GM23338 (cell line): Measurements from ENCODE around the gene DAAM1. TPM values are rescaled to one million over a fixed set of nuclear protein-coding genes. Genes with fewer than 3 reads are reported as not detected.

ENCODE experiments used
- ATAC-seq: fragments of 200-7000 bp; cut with Tn5 transposase; 3 replicates; pipeline ENCODE4 v1.9.1; 2020
- DNase-seq: peaks from one replicate; pipeline ENCODE4 v3.0.0-alpha.2; 2015; ENCODE audit warnings: low spot score
- H2AFZ ChIP-seq: fragments of 200-600 bp; sonication (generic); 2 replicates; pipeline ENCODE4 v1.8.0; 2016; ENCODE audit warnings: antibody characterized with exemption, mild to moderate bottlenecking, moderate library complexity
- H3F3A ChIP-seq: fragments of 200-600 bp; sonication (generic); replicated peaks from 2 replicates; pipeline ENCODE4 v1.8.0; 2017; ENCODE audit warnings: antibody characterized with exemption, mixed run types, low read depth
- H3K27ac ChIP-seq: fragments of 200-600 bp; sonication (generic); 2 replicates; pipeline ENCODE4 v1.6.1; 2016; ENCODE audit warnings: low read depth
- H3K27me3 ChIP-seq: fragments of 200-600 bp; sonication (generic); 2 replicates; pipeline ENCODE4 v1.8.0; 2016; ENCODE audit warnings: mild to moderate bottlenecking, mixed run types, moderate library complexity; ENCODE audit not compliant: insufficient read depth
- H3K36me3 ChIP-seq: fragments of 200-600 bp; sonication (generic); 2 replicates; pipeline ENCODE4 v1.8.0; 2016; ENCODE audit warnings: mild to moderate bottlenecking; ENCODE audit not compliant: insufficient read depth
- H3K4me1 ChIP-seq: fragments of 200-600 bp; sonication (generic); 2 replicates; pipeline ENCODE4 v1.8.0; 2016; ENCODE audit warnings: mild to moderate bottlenecking, moderate library complexity; ENCODE audit not compliant: insufficient read depth
- H3K4me2 ChIP-seq: fragments of 200-600 bp; sonication (generic); 2 replicates; pipeline ENCODE4 v1.7.1; 2017; ENCODE audit warnings: mixed run types
- H3K4me3 ChIP-seq: fragments of 200-600 bp; sonication (generic); 2 replicates; pipeline ENCODE4 v1.6.1; 2016; ENCODE audit warnings: mixed run types
- H3K79me2 ChIP-seq: fragments of 200-600 bp; sonication (generic); replicated peaks from 2 replicates; pipeline ENCODE4 v1.8.0; 2017; ENCODE audit warnings: mild to moderate bottlenecking; ENCODE audit not compliant: insufficient read depth
- H3K9me2 ChIP-seq: fragments of 200-600 bp; sonication (generic); 2 replicates; pipeline ENCODE4 v1.8.0; 2017; ENCODE audit not compliant: insufficient read depth
- H4K20me1 ChIP-seq: fragments of 200-600 bp; sonication (generic); replicated peaks from 2 replicates; pipeline ENCODE4 v1.8.0; 2017; ENCODE audit warnings: mild to moderate bottlenecking; ENCODE audit not compliant: insufficient read depth
- H3K27ac Mint-ChIP-seq: 2 replicates; pipeline ENCODE4 v1.8.0; 2020; ENCODE audit warnings: inconsistent platforms, mild to moderate bottlenecking, moderate library complexity, mixed read lengths
- H3K27me3 Mint-ChIP-seq: 3 replicates; pipeline ENCODE4 v1.8.0; 2022; ENCODE audit warnings: low read depth, mild to moderate bottlenecking, moderate library complexity, mixed read lengths, inconsistent platforms; ENCODE audit not compliant: insufficient read depth, poor library complexity
- H3K36me3 Mint-ChIP-seq: 3 replicates; pipeline ENCODE4 v1.8.0; 2021; ENCODE audit warnings: low read depth, mild to moderate bottlenecking, inconsistent platforms, moderate library complexity, mixed read lengths
- H3K4me1 Mint-ChIP-seq: 3 replicates; pipeline ENCODE4 v1.8.0; 2020; ENCODE audit warnings: mild to moderate bottlenecking, inconsistent platforms, mixed read lengths
- H3K4me3 Mint-ChIP-seq: 3 replicates; pipeline ENCODE4 v1.8.0; 2021; ENCODE audit warnings: moderate library complexity, mild to moderate bottlenecking, inconsistent platforms, mixed read lengths
- H3K9me3 Mint-ChIP-seq: 3 replicates; pipeline ENCODE4 v1.8.0; 2020; ENCODE audit warnings: moderate library complexity, mild to moderate bottlenecking, inconsistent platforms, mixed read lengths
- CREB1 ChIP-seq: fragments of 250-450 bp; sonication (Bioruptor Pico); IDR thresholded peaks from 2 replicates; pipeline ENCODE4 v1.5.0; 2020; ENCODE audit warnings: low read depth, mild to moderate bottlenecking, moderate library complexity
- CTCF ChIP-seq, 2 experiments: fragments of 200-600 bp in 1 of 2; sonication (generic) in 1 of 2; conservative IDR thresholded peaks; 2 replicates each; pipeline versions ENCODE4 v1.5.1 to v1.6.1; 2016 to 2017; ENCODE audit warnings: antibody characterized with exemption in 2 of 2, low read depth in 2 of 2, mild to moderate bottlenecking in 2 of 2, moderate library complexity in 1 of 2
- ETS1 ChIP-seq: IDR thresholded peaks from 2 replicates; pipeline ENCODE4 v1.6.1; 2016; ENCODE audit warnings: antibody characterized with exemption
- EZH2 ChIP-seq: fragments of 200-600 bp; sonication (generic); IDR thresholded peaks from one replicate; pipeline ENCODE4 v1.8.0; 2017; ENCODE audit warnings: antibody characterized with exemption, mild to moderate bottlenecking, low read depth; ENCODE audit not compliant: unreplicated experiment
- EZH2phosphoT487 ChIP-seq: fragments of 200-600 bp; sonication (generic); IDR thresholded peaks from one replicate; pipeline ENCODE4 v1.8.1; 2018; ENCODE audit warnings: antibody characterized with exemption; ENCODE audit not compliant: unreplicated experiment
- JUNB ChIP-seq: IDR thresholded peaks from one replicate; pipeline ENCODE4 v1.6.1; 2016; ENCODE audit warnings: antibody characterized with exemption; ENCODE audit not compliant: unreplicated experiment
- NANOG ChIP-seq: IDR thresholded peaks from 2 replicates; pipeline ENCODE4 v1.6.1; 2016; ENCODE audit warnings: antibody characterized with exemption, borderline replicate concordance
- POLR2AphosphoS5 ChIP-seq: IDR thresholded peaks from 2 replicates; pipeline ENCODE4 v1.6.1; 2016; ENCODE audit warnings: antibody characterized with exemption, low read depth
- REST ChIP-seq: IDR thresholded peaks from one replicate; pipeline ENCODE4 v1.6.1; 2018; ENCODE audit warnings: antibody characterized with exemption; ENCODE audit not compliant: unreplicated experiment
- STAT1 ChIP-seq: IDR thresholded peaks from one replicate; pipeline ENCODE4 v1.6.1; 2016; ENCODE audit warnings: antibody characterized with exemption; ENCODE audit not compliant: unreplicated experiment
- ZNF114 ChIP-seq: fragments of 250-450 bp; sonication (Bioruptor Pico); IDR thresholded peaks from 2 replicates; pipeline ENCODE4 v1.5.0; 2020; ENCODE audit warnings: mild to moderate bottlenecking, moderate library complexity
- ZNF331 ChIP-seq: fragments of 250-450 bp; sonication (Bioruptor Pico); IDR thresholded peaks from 2 replicates; pipeline ENCODE4 v1.5.0; 2020; ENCODE audit warnings: low read depth, mild to moderate bottlenecking, moderate library complexity
- ZNF462 ChIP-seq: fragments of 250-450 bp; sonication (Bioruptor Pico); IDR thresholded peaks from 2 replicates; pipeline ENCODE4 v1.5.0; 2020; ENCODE audit warnings: mild to moderate bottlenecking, moderate library complexity
- polyA plus RNA-seq: library from polyadenylated mRNA; unstranded; fragments of >200 nt; fragmentation: Nextera tagmentation; extraction: Ambion mirVana; gene quantifications from 2 replicates; pipeline ENCODE4 v1.2.1, GENCODE V29; 2016
- total RNA-seq: library from RNA; depleted of rRNA; stranded (reverse); fragments of >200 nt; shearing (Covaris generic); gene quantifications from 2 replicates; pipeline ENCODE4 v1.2.3, GENCODE V29; 2014

Gene DAAM1
- total and polyA plus RNA-seq, 2 experiments from 2014 or later: 36.3 to 42.1 TPM

DNA sequence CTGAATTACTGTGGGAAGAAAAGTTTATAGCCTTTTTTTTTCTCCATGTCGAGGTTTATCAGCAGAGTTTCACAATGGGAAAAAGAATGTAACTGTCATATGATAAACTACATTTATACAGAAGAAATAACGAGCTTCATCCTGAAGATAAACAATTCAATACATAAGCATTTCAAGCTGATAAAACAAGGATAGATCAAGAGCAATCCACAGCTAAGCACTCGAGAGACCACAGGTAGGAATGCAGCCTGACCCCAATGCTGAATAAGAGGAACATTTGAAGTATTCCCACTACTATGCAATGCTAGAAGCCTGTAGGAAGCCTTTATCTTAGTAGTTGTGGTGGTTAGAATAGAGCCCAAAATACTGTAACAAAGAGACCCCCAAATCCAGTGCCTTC, 32.6 kb upstream of the DAAM1 start:
- H2AFZ ChIP-seq: no peak overlapping the region
- no peak overlapping the region for H3K27ac ChIP-seq
- H3K9me2 ChIP-seq: 0 out of 2 replicates have a peak, but pooled peaks cover 4% of the 10 kb centered on the region
- DNase-seq (peak; percentile 22), ATAC-seq (no peak; the same call in 2 of the 3 replicates)
- Mint-ChIP-seq H3K27ac (no peak overlapping the region), H3K27me3 (no peaks in the 10 kb centered on the region), H3K4me1 (peaks cover 10% of the 10 kb centered on the region; the same call in 2 of the 3 replicates), H3K36me3 (no peaks in the 10 kb centered on the region), H3K4me3 (no peak overlapping the region), H3K9me3 (peaks cover 3% of the 10 kb centered on the region; the same call in 1 of the 3 replicates)
- H3F3A ChIP-seq: no peaks in the 10 kb centered on the region
- H3K79me2 ChIP-seq: no peaks in the 10 kb centered on the region
- H3K4me3 ChIP-seq: no peak overlapping the region
- no peaks in the 10 kb centered on the region for H4K20me1 ChIP-seq
- TF ChIP-seq REST (no peak), ZNF114 (CRISPR knock-in tag) (no peak), ZNF462 (CRISPR knock-in tag) (no peak), JUNB (no peak), ETS1 (no peak), EZH2phosphoT487 (no peak), STAT1 (no peak), NANOG (no peak), ZNF331 (CRISPR knock-in tag) (no peak), EZH2 (no peak), POLR2AphosphoS5 (no peak), CTCF (conservative IDR thresholded peaks at IDR 0.05; ENCODE audit: low read depth in 2 of 2) (no peak), CREB1 (CRISPR knock-in tag) (no peak)
- H3K27me3 ChIP-seq: no peaks in the 10 kb centered on the region
- no peak overlapping the region for H3K4me2 ChIP-seq
- H3K36me3 ChIP-seq: no peaks in the 10 kb centered on the region
- H3K4me1 ChIP-seq: peaks cover 11% of the 10 kb centered on the region
